GM12878 (cell line): ENCODE measurements around the gene HINFP.

Source experiments
- BRCA1 ChIP-seq: IDR thresholded peaks from 2 replicates; pipeline ENCODE4 v1.6.1; 2011; ENCODE audit warnings: low read depth, low read length, improper control_type of control experiment
- EZH2 ChIP-seq: IDR thresholded peaks from 2 replicates; pipeline ENCODE4 v1.6.1; 2012; ENCODE audit warnings: low read depth, mild to moderate bottlenecking, control low read depth, inconsistent platforms, low read length, borderline replicate concordance; ENCODE audit not compliant: control insufficient read depth
- TCF7 ChIP-seq: IDR thresholded peaks from 2 replicates; pipeline ENCODE4 v1.6.1; 2014; ENCODE audit warnings: antibody characterized with exemption, borderline replicate concordance

DNA sequence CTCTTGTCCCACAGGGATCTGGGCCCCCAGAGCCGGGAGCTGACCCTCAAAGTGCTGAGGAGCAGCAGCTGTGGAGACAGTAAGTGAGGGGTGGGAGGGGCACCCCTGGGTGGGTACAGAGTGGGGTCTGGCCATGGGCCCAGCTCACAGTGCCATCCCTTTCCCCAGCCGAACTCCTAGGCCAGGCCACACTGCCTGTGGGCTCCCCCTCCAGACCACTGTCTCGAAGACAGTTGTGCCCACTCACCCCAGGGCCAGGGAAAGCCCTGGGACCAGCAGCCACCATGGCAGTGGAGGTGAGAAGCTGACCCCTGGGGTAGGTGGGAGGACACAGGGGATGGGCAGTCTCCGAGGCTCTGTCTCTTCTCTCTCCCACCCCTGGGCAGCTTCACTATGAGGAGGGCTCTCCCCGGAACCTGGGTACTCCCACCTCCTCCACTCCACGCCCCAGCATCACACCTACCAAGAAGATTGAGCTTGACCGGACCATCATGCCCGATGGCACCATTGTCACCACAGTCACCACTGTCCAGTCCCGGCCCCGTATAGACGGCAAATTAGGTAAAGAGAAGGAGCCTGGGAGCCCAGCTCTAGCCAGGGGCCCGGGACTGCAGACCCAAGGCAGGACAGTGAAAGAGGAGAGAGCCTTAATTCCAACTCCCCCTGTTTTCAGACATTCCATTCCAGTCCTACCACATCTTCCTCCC is 8.9 kb upstream of the HINFP start:
- no peak for TF ChIP-seq TCF7
- no peak for TF ChIP-seq EZH2
- TF ChIP-seq BRCA1: no peak
